ENCODE measurements around the gene FZR1.

GRCh38 chr19:3538258-3538929 lies 32.3 kb downstream of the FZR1 start:
- TF ChIP-seq CTCF (IDR thresholded peaks at IDR 0.05) (no peak), EZH2phosphoT487 (IDR thresholded peaks at IDR 0.05) (no peak), EZH2 (IDR thresholded peaks at IDR 0.05) (no peak)
